SK-N-SH (cell line): ENCODE results near the gene NDUFV2. TPM values are rescaled to one million over a fixed set of nuclear protein-coding genes. Genes with fewer than 3 reads are reported as not detected.

Experiments
- CTCF ChIA-PET: fragments of 300-600, 350-600 bp; formaldehyde crosslinking; extraction: SDS; loops from one replicate; lab custom pipeline; 2021; lab: Yijun Ruan, JAX
- POLR2A ChIA-PET: fragments of 350-600 bp; sonication (Branson Sonifier 250); formaldehyde crosslinking; extraction: SDS; loops from one replicate; lab custom pipeline; 2020; ENCODE audit warnings: antibody characterized with exemption, inconsistent platforms; lab: Yijun Ruan, JAX
- DNase-seq: peaks from one replicate; pipeline ENCODE4 v3.0.0; 2012
- H2AFZ ChIP-seq: fragments of 200-600 bp; sonication (generic); 2 replicates; pipeline ENCODE4 v1.8.1; 2016; ENCODE audit warnings: antibody characterized with exemption, mild to moderate bottlenecking, low read depth
- H3F3A ChIP-seq: fragments of 200-600 bp; sonication (generic); replicated peaks from 2 replicates; pipeline ENCODE3; 2016; ENCODE audit warnings: antibody characterized with exemption, mild to moderate bottlenecking; ENCODE audit not compliant: insufficient read depth
- H3K27ac ChIP-seq, 2 experiments: fragments of 200-500 bp in 1 of 2; fragments of 200-600 bp in 1 of 2; sonication (Bioruptor generic) in 1 of 2; sonication (generic), shearing (Covaris generic) in 1 of 2; 2 replicates each; pipeline versions ENCODE4 v1.5.1 to v1.6.1; 2014 to 2016; ENCODE audit warnings: low read depth in 2 of 2, inconsistent platforms in 1 of 2, low read length in 1 of 2, mild to moderate bottlenecking in 1 of 2, mixed read lengths in 1 of 2
- H3K27me3 ChIP-seq: fragments of 200-600 bp; sonication (generic), shearing (Covaris generic); 2 replicates; pipeline ENCODE4 v1.6.1; 2016; ENCODE audit warnings: mixed run types; ENCODE audit not compliant: insufficient read depth
- H3K36me3 ChIP-seq, 2 experiments: fragments of 200-500 bp in 1 of 2; fragments of 200-600 bp in 1 of 2; sonication (Bioruptor generic) in 1 of 2; sonication (generic) in 1 of 2; replicated peaks in 1 of 2; 2 replicates each; pipeline versions ENCODE3 to v1.5.1; 2014 to 2016; ENCODE audit warnings: low read length in 1 of 2, mild to moderate bottlenecking in 1 of 2; ENCODE audit not compliant: insufficient read depth in 2 of 2, control insufficient read depth in 1 of 2
- H3K4me1 ChIP-seq, 2 experiments: fragments of 200-500 bp in 1 of 2; fragments of 200-600 bp in 1 of 2; sonication (Bioruptor generic) in 1 of 2; sonication (generic), shearing (Covaris generic) in 1 of 2; 2 replicates each; pipeline versions ENCODE4 v1.5.1 to v1.6.1; 2014 to 2016; ENCODE audit warnings: low read depth in 1 of 2, low read length in 1 of 2, mixed run types in 1 of 2; ENCODE audit not compliant: insufficient read depth in 2 of 2, control insufficient read depth in 1 of 2
- H3K4me2 ChIP-seq: fragments of 200-600 bp; sonication (generic), shearing (Covaris generic); 2 replicates; pipeline ENCODE4 v1.6.1; 2017; ENCODE audit warnings: mixed run types
- H3K4me3 ChIP-seq, 2 experiments: fragments of 200-500 bp in 1 of 2; fragments of 200-600 bp in 1 of 2; sonication (Bioruptor generic) in 1 of 2; sonication (generic), shearing (Covaris generic) in 1 of 2; 2 replicates each; pipeline versions ENCODE4 v1.5.1 to v1.8.1; 2014 to 2016; ENCODE audit warnings: low read depth in 2 of 2, inconsistent platforms in 1 of 2, low read length in 1 of 2, mild to moderate bottlenecking in 1 of 2, mixed read lengths in 1 of 2, moderate library complexity in 1 of 2
- H3K79me2 ChIP-seq: fragments of 200-600 bp; sonication (generic); 2 replicates; pipeline ENCODE4 v1.8.1; 2017; ENCODE audit warnings: mild to moderate bottlenecking; ENCODE audit not compliant: insufficient read depth
- H3K9ac ChIP-seq: fragments of 200-600 bp; sonication (generic); 2 replicates; pipeline ENCODE4 v1.6.1; 2017; ENCODE audit warnings: mixed run types
- H3K9me2 ChIP-seq: fragments of 200-600 bp; sonication (generic); 2 replicates; pipeline ENCODE4 v1.6.1; 2017; ENCODE audit warnings: mixed run types
- H3K9me3 ChIP-seq: fragments of 200-600 bp; sonication (generic); 2 replicates; pipeline ENCODE4 v1.6.1; 2017; ENCODE audit warnings: mixed run types, mild to moderate bottlenecking, moderate library complexity
- H4K20me1 ChIP-seq: fragments of 200-600 bp; sonication (generic); 2 replicates; pipeline ENCODE4 v1.6.1; 2017; ENCODE audit warnings: mild to moderate bottlenecking, mixed run types; ENCODE audit not compliant: insufficient read depth
- CTCF ChIP-seq: fragments of 200-600 bp; sonication (generic); IDR thresholded peaks from 2 replicates; pipeline ENCODE4 v1.6.1; 2017; ENCODE audit warnings: antibody characterized with exemption, mild to moderate bottlenecking, moderate library complexity
- EP300 ChIP-seq, 2 experiments: IDR thresholded peaks; 2 replicates each; pipeline versions ENCODE4 v1.4.0 to v1.6.1; 2012; ENCODE audit warnings: borderline replicate concordance in 1 of 2, low read depth in 1 of 2, low read length in 1 of 2
- EZH2phosphoT487 ChIP-seq: fragments of 200-600 bp; sonication (generic); IDR thresholded peaks from 2 replicates; pipeline ENCODE4 v1.6.1; 2017; ENCODE audit warnings: low read depth, mixed run types, mild to moderate bottlenecking, antibody characterized with exemption, moderate library complexity, borderline replicate concordance
- FOSL2 ChIP-seq: IDR thresholded peaks from 2 replicates; pipeline ENCODE4 v1.4.0; 2012; ENCODE audit warnings: low read depth, mild to moderate bottlenecking, moderate library complexity, borderline replicate concordance
- FOXJ3 ChIP-seq: sonication (generic); formaldehyde crosslinking; IDR thresholded peaks from 2 replicates; pipeline ENCODE4 v1.5.1; 2020; ENCODE audit warnings: mild to moderate bottlenecking, missing genetic modification reagents
- FOXM1 ChIP-seq: IDR thresholded peaks from 2 replicates; pipeline ENCODE4 v1.4.0; 2012; ENCODE audit warnings: low read depth, mild to moderate bottlenecking
- GABPA ChIP-seq: IDR thresholded peaks from 2 replicates; pipeline ENCODE4 v1.4.0; 2012; ENCODE audit warnings: low read depth, mild to moderate bottlenecking
- GATA2 ChIP-seq: sonication (generic); formaldehyde crosslinking; IDR thresholded peaks from 2 replicates; pipeline ENCODE4 v1.5.0; 2020; ENCODE audit warnings: mild to moderate bottlenecking, missing genetic modification reagents
- IRF3 ChIP-seq: fragments of 150-350 bp; IDR thresholded peaks from 2 replicates; pipeline ENCODE4 v1.6.1; 2016; ENCODE audit warnings: mild to moderate bottlenecking, low read depth, low read length
- JUND ChIP-seq: IDR thresholded peaks from 2 replicates; pipeline ENCODE4 v1.4.0; 2012
- MEF2A ChIP-seq: IDR thresholded peaks from 2 replicates; pipeline ENCODE4 v1.4.0; 2012; ENCODE audit warnings: low read depth, borderline replicate concordance
- MXI1 ChIP-seq: IDR thresholded peaks from 2 replicates; pipeline ENCODE4 v1.6.1; 2012; ENCODE audit warnings: mild to moderate bottlenecking, low read depth, low read length, improper control_type of control experiment
- NFIC ChIP-seq: IDR thresholded peaks from 2 replicates; pipeline ENCODE4 v1.4.0; 2012; ENCODE audit warnings: borderline replicate concordance
- NRF1 ChIP-seq: IDR thresholded peaks from 2 replicates; pipeline ENCODE4 v1.6.1; 2012; ENCODE audit warnings: low read depth, mild to moderate bottlenecking, low read length
- PBX3 ChIP-seq: IDR thresholded peaks from 2 replicates; pipeline ENCODE4; 2012
- POLR2AphosphoS5 ChIP-seq: IDR thresholded peaks from 2 replicates; pipeline ENCODE4 v1.6.1; 2012; ENCODE audit warnings: low read depth, low read length
- RAD21 ChIP-seq: IDR thresholded peaks from 2 replicates; pipeline ENCODE4 v1.6.1; 2012; ENCODE audit warnings: mild to moderate bottlenecking, low read length
- RXRA ChIP-seq: IDR thresholded peaks from 2 replicates; pipeline ENCODE4 v1.4.0; 2012; ENCODE audit warnings: low read depth, mild to moderate bottlenecking, borderline replicate concordance
- TCF12 ChIP-seq: IDR thresholded peaks from 2 replicates; pipeline ENCODE4 v1.4.0; 2012
- TEAD4 ChIP-seq: IDR thresholded peaks from 2 replicates; pipeline ENCODE4 v1.4.0; 2012; ENCODE audit warnings: mild to moderate bottlenecking, borderline replicate concordance; ENCODE audit not compliant: insufficient read depth
- USF1 ChIP-seq: IDR thresholded peaks from 2 replicates; pipeline ENCODE4 v1.4.0; 2012; ENCODE audit warnings: low read depth, borderline replicate concordance
- USF2 ChIP-seq: fragments of 150-350 bp; IDR thresholded peaks from 2 replicates; pipeline ENCODE4 v1.6.1; 2017; ENCODE audit warnings: antibody characterized with exemption, low read length, low read depth, borderline replicate concordance
- YY1 ChIP-seq: IDR thresholded peaks from 2 replicates; pipeline ENCODE4 v1.4.0; 2012; ENCODE audit warnings: low read depth, mild to moderate bottlenecking
- WGBS: methylation state at CpG from one replicate; pipeline ENCODE4 v1.1.6; 2017; ENCODE audit warnings: low lambda C conversion rate; 5-methylcytosine and 5-hydroxymethylcytosine counted together
- polyA plus RNA-seq, 3 experiments: library from polyadenylated mRNA; depleted of rRNA; stranded (reverse); fragments of >200 nt; gene quantifications; 2 replicates each; pipeline ENCODE4 v1.2.3, GENCODE V29; 2012

The NDUFV2 gene
- polyA plus RNA-seq, 1 of the 3 experiments (the other 2 are of a cell fraction): 101 TPM

GRCh38 chr18:9157806-9158205 lies 55.3 kb downstream of the NDUFV2 start:
- Histone ChIP-seq H3K79me2 (peaks cover 94% of the 10 kb centered on the region), H3F3A (no peaks in the 10 kb centered on the region), H3K9me2 (no peaks in the 10 kb centered on the region), H3K4me3 (no peak overlapping the region), H2AFZ (no peak overlapping the region), H3K27ac (no peak overlapping the region), H4K20me1 (peaks cover 57% of the 10 kb centered on the region), H3K36me3 (peaks cover 0 to 9% of the 10 kb centered on the region in 2 experiments), H3K27me3 (no peaks in the 10 kb centered on the region), H3K4me1 (no peaks in the 10 kb centered on the region), H3K4me2 (no peak overlapping the region), H3K9me3 (no peaks in the 10 kb centered on the region), H3K9ac (no peak overlapping the region)
- no peak for DNase-seq
- CTCF ChIA-PET: no interaction called here
- WGBS: 69% methylated on average over 2 of the region's 2 CpGs
- TF ChIP-seq RAD21 (no peak), PBX3 (no peak), USF1 (no peak), YY1 (no peak), FOSL2 (no peak), RXRA (no peak), MEF2A (no peak), GABPA (no peak), TEAD4 (no peak), MXI1 (no peak), GATA2 (no peak), FOXJ3 (no peak)
- POLR2A ChIA-PET: no interaction called here

- no peaks in the 10 kb centered on the region for H3K27me3 ChIP-seq
- no peaks in the 10 kb centered on the region for H3K4me1 ChIP-seq
- no peak overlapping the region for H3K4me2 ChIP-seq
- DNase-seq: no peak
- CTCF ChIA-PET: interaction anchor here (1.4 to 2.4 kb wide), 2 partner anchors 12 to 86 kb away, joined by 3 to 6 read pairs; no protein-coding TSS in a partner anchor
- H3K4me3 ChIP-seq: no peak overlapping the region
- no peaks in the 10 kb centered on the region for H3F3A ChIP-seq
- H3K36me3 ChIP-seq: peaks cover 0 to 16% of the 10 kb centered on the region in 2 experiments
- peaks cover 4% of the 10 kb centered on the region; the same call in 1 of the 2 replicates for H3K9me3 ChIP-seq
- WGBS: 97% methylated on average over 4 of the region's 4 CpGs
- no peak overlapping the region for H2AFZ ChIP-seq
- peaks cover 50% of the 10 kb centered on the region for H4K20me1 ChIP-seq
- no peaks in the 10 kb centered on the region for H3K9me2 ChIP-seq
- peaks cover 94% of the 10 kb centered on the region for H3K79me2 ChIP-seq
- H3K9ac ChIP-seq: no peak overlapping the region
- H3K27ac ChIP-seq: no peak overlapping the region
- POLR2A ChIA-PET: no interaction called here
- TF ChIP-seq FOXM1: no peak
- no peak for TF ChIP-seq MXI1
- TF ChIP-seq EZH2phosphoT487: no peak
- TF ChIP-seq NRF1: no peak
- TF ChIP-seq CTCF: no peak
- TF ChIP-seq EP300 (IDR thresholded peaks at IDR 0.05; ENCODE audit: borderline replicate concordance in 1 of 2, low read depth in 1 of 2, low read length in 1 of 2): no peak
- no peak for TF ChIP-seq POLR2AphosphoS5
- TF ChIP-seq NFIC: no peak
- TF ChIP-seq TCF12: no peak
- no peak for TF ChIP-seq JUND
- no peak for TF ChIP-seq FOSL2
- no peak for TF ChIP-seq IRF3
- TF ChIP-seq USF2: no peak
- TF ChIP-seq GABPA: no peak
These were observed 57.5 kb downstream of the NDUFV2 start for GRCh38 chr18:9160014-9160413.
